GM12878 (cell line): ENCODE results near the gene CINP. TPM values are rescaled to one million over a fixed set of nuclear protein-coding genes. Genes with fewer than 3 reads are reported as not detected.

Source experiments
- ATAC-seq: fragments of 200-7000 bp; cut with Tn5 transposase; 3 replicates; pipeline ENCODE4 v1.9.1; 2020; ENCODE audit warnings: mild to moderate bottlenecking, moderate library complexity
- BruUV-seq: library from RNA; stranded (reverse); fragments of 400-500 nt; replicated peaks from 2 replicates; lab custom pipeline; 2021; lab: Mats Ljungman, UMichigan
- CTCF ChIA-PET: fragments of 300-600 bp; sonication (Branson Sonifier 250); formaldehyde crosslinking; extraction: SDS; loops from one replicate; lab custom pipeline; 2021; ENCODE audit warnings: inconsistent platforms; lab: Yijun Ruan, JAX
- POLR2A ChIA-PET: fragments of 350-600 bp; formaldehyde crosslinking; extraction: SDS; loops from one replicate; lab custom pipeline; 2021; ENCODE audit warnings: inconsistent platforms; lab: Charles Lee
- RAD21 ChIA-PET: fragments of 300-600 bp; sonication (Branson Sonifier 250); formaldehyde crosslinking; loops from one replicate; lab custom pipeline; 2023; ENCODE audit warnings: antibody characterized with exemption; ENCODE audit not compliant: unreplicated experiment; lab: Charles Lee
- SMC1A ChIA-PET: fragments of 300-600 bp; sonication (Branson Sonifier 250); formaldehyde crosslinking; loops from one replicate; lab custom pipeline; 2023; ENCODE audit not compliant: unreplicated experiment, uncharacterized antibody; lab: Charles Lee
- DNase-seq: peaks from one replicate; pipeline ENCODE4 v3.0.0-alpha.2; 2011; ENCODE audit warnings: low read depth, low spot score
- FAIRE-seq: peaks from 3 replicates; lab custom pipeline; 2011; peaks lifted over from hg19 to GRCh38; lab: Jason Lieb, UNC
- H2AFZ ChIP-seq: 2 replicates; pipeline ENCODE4 v1.6.0; 2011; ENCODE audit warnings: low read depth, low read length, control low read depth; ENCODE audit not compliant: control insufficient read depth
- H3K27ac ChIP-seq: 2 replicates; pipeline ENCODE4 v1.5.1; 2011; ENCODE audit warnings: control low read depth; ENCODE audit not compliant: control insufficient read depth, insufficient read depth
- H3K27me3 ChIP-seq, 2 experiments: replicated peaks in 1 of 2; 2 replicates each; pipeline versions ENCODE4 v1.6.0 to v1.6.1; 2011; ENCODE audit warnings: low read length in 1 of 2; ENCODE audit not compliant: control insufficient read depth in 2 of 2, insufficient read depth in 2 of 2
- H3K36me3 ChIP-seq, 2 experiments: 2 replicates each; pipeline ENCODE4 v1.5.1; 2011; ENCODE audit warnings: low read length in 1 of 2; ENCODE audit not compliant: control insufficient read depth in 2 of 2, insufficient read depth in 2 of 2
- H3K4me1 ChIP-seq: 2 replicates; pipeline ENCODE4 v1.6.1; 2011; ENCODE audit warnings: mild to moderate bottlenecking, low read length, moderate library complexity, mixed read lengths; ENCODE audit not compliant: control insufficient read depth, insufficient read depth
- H3K4me2 ChIP-seq: 2 replicates; pipeline ENCODE4 v1.6.0; 2011; ENCODE audit warnings: control low read depth; ENCODE audit not compliant: control insufficient read depth, insufficient read depth
- H3K4me3 ChIP-seq: fragments of 200-600 bp; sonication (generic); 2 replicates; pipeline ENCODE4 v1.5.1; 2016
- H3K79me2 ChIP-seq: 2 replicates; pipeline ENCODE4 v1.6.0; 2011; ENCODE audit warnings: low read length; ENCODE audit not compliant: control insufficient read depth, insufficient read depth
- H3K9ac ChIP-seq: 2 replicates; pipeline ENCODE4 v1.8.0; 2011; ENCODE audit warnings: low read length, control low read depth, mixed read lengths; ENCODE audit not compliant: control insufficient read depth, insufficient read depth
- H3K9me3 ChIP-seq: replicated peaks from 3 replicates; pipeline ENCODE4 v1.5.1; 2011; ENCODE audit warnings: mild to moderate bottlenecking, low read length; ENCODE audit not compliant: control insufficient read depth, insufficient read depth
- H4K20me1 ChIP-seq: 2 replicates; pipeline ENCODE4 v1.6.0; 2011; ENCODE audit not compliant: control insufficient read depth, insufficient read depth
- ATF3 ChIP-seq: IDR thresholded peaks from 2 replicates; pipeline ENCODE4 v1.6.1; 2011; ENCODE audit warnings: low read depth, mild to moderate bottlenecking, low read length, moderate library complexity, borderline replicate concordance; ENCODE audit errors: extremely low read depth
- ATF7 ChIP-seq: fragments of 450-650 bp; IDR thresholded peaks from 2 replicates; pipeline ENCODE4 v1.6.1; 2016; ENCODE audit warnings: low read depth, mild to moderate bottlenecking
- CBX5 ChIP-seq: sonication (generic); IDR thresholded peaks from 2 replicates; pipeline ENCODE4 v1.6.1; 2016; ENCODE audit warnings: low read depth, moderate library complexity, mild to moderate bottlenecking, inconsistent platforms
- CHD2 ChIP-seq: IDR thresholded peaks from 2 replicates; pipeline ENCODE4 v1.6.1; 2011; ENCODE audit warnings: low read depth, low read length, improper control_type of control experiment, borderline replicate concordance
- ESRRA ChIP-seq: IDR thresholded peaks from 2 replicates; pipeline ENCODE4 v1.6.1; 2012; ENCODE audit warnings: mild to moderate bottlenecking, low read length, improper control_type of control experiment
- IRF4 ChIP-seq: IDR thresholded peaks from 2 replicates; pipeline ENCODE4 v1.6.1; 2011; ENCODE audit warnings: low read depth, low read length
- SMARCA5 ChIP-seq: fragments of 450-650 bp; IDR thresholded peaks from 2 replicates; pipeline ENCODE4 v1.6.1; 2017; ENCODE audit warnings: mild to moderate bottlenecking
- SREBF1 ChIP-seq: IDR thresholded peaks from 2 replicates; pipeline ENCODE4 v1.6.1; 2012; ENCODE audit warnings: mild to moderate bottlenecking, low read length
- WRNIP1 ChIP-seq: IDR thresholded peaks from 2 replicates; pipeline ENCODE4 v1.6.1; 2011; ENCODE audit warnings: low read depth, low read length, improper control_type of control experiment, borderline replicate concordance
- WGBS: methylation state at CpG from one replicate; pipeline ENCODE4 v1.1.6; 2016; ENCODE audit warnings: low lambda C conversion rate; ENCODE audit not compliant: insufficient replicate concordance, insufficient coverage; ENCODE audit errors: missing lambda C conversion rate; 5-methylcytosine and 5-hydroxymethylcytosine counted together
- in situ Hi-C: fragments of 300-500 bp; cut with MboI; formaldehyde crosslinking; loops from 9 replicates; pipeline ENCODE4 v1.14.3; 2018; ENCODE audit warnings: mixed read lengths
- intact Hi-C: fragments of 100-400 bp; cut with micrococcal nuclease; formaldehyde crosslinking; loops from one replicate; pipeline ENCODE4 v1.14.2; 2022; ENCODE audit not compliant: unreplicated experiment
- polyA plus RNA-seq, 11 experiments: library from polyadenylated mRNA; depleted of rRNA in 4 of 11; unstranded in 6 of 11; stranded (reverse) in 5 of 11; fragments of >200 nt; fragmentation: Nextera tagmentation in 4 of 11; fragmentation: Illumina TruSeq in 1 of 11; extraction: Ambion mirVana in 4 of 11; extraction: Trizol in 1 of 11; gene quantifications; 1 replicate in 1 of 11; 2 replicates in 10 of 11; pipeline versions ENCODE4 v1.2.1 to v1.2.3, GENCODE V29; 2011 to 2016; ENCODE audit warnings: inconsistent platforms in 2 of 11, missing spikeins in 2 of 11, low read depth in 1 of 11
- total RNA-seq, 4 experiments: library from RNA; depleted of rRNA in 3 of 4; stranded (reverse); fragments of >200 nt in 3 of 4; fragmentation: Illumina TruSeq in 1 of 4; extraction: Trizol in 1 of 4; gene quantifications; 2 replicates each; pipeline versions ENCODE4 v1.2.1 to v1.2.3, GENCODE V29; 2013 to 2021
- TF ChIP-seq, protein P1 (sequence below): IDR thresholded peaks from 2 replicates; pipeline ENCODE4 v1.6.1; 2011; ENCODE audit warnings: borderline replicate concordance, low read depth, mild to moderate bottlenecking, moderate library complexity, mixed read lengths, low read length; ENCODE audit not compliant: insufficient read depth; ENCODE audit errors: extremely low read length

The CINP gene
- total and polyA plus RNA-seq, 10 of the 15 experiments (the other 5 are each of a cell fraction or from before 2014, with no cell fraction given) = 45.4 to 73.3 (median 52.9) TPM

- FAIRE-seq (no peak), ATAC-seq (no peak), DNase-seq (no peak)
- ChIA-PET RAD21 (no interaction called here), POLR2A (no interaction called here), CTCF (no interaction called here), SMC1A (no interaction called here)
- Histone ChIP-seq H3K4me2 (no peak overlapping the region), H3K9ac (no peak overlapping the region), H4K20me1 (no peaks in the 10 kb centered on the region), H3K27ac (no peak overlapping the region), H2AFZ (no peak overlapping the region), H3K36me3 (peaks cover 0 to 7% of the 10 kb centered on the region in 2 experiments; a peak in 1 of 4 replicates), H3K4me3 (no peak overlapping the region), H3K9me3 (no peaks in the 10 kb centered on the region), H3K4me1 (peaks cover 18% of the 10 kb centered on the region), H3K27me3 (no peaks in the 10 kb centered on the region), H3K79me2 (no peaks in the 10 kb centered on the region)
- WGBS = 98% methylated on average over 9 of the region's 9 CpGs
- BruUV-seq = no TSS peak
- in situ Hi-C loops (no loop called here), intact Hi-C loops (no loop called here)
- TF ChIP-seq ATF7 (no peak), IRF4 (no peak), SMARCA5 (no peak), CBX5 (no peak), WRNIP1 (no peak), ESRRA (no peak), CHD2 (no peak), ATF3 (no peak), SREBF1 (no peak)
- TF ChIP-seq, protein P1, sequence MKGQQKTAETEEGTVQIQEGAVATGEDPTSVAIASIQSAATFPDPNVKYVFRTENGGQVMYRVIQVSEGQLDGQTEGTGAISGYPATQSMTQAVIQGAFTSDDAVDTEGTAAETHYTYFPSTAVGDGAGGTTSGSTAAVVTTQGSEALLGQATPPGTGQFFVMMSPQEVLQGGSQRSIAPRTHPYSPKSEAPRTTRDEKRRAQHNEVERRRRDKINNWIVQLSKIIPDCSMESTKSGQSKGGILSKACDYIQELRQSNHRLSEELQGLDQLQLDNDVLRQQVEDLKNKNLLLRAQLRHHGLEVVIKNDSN = no peak
- TF ChIP-seq, all 136 proteins: peak for 0
Measured at GRCh38 chr14:102378830-102379229, 16.1 kb upstream of the CINP start.
